HUES64 (cell line): ENCODE measurements around the gene BCR. TPM values are rescaled to one million over a fixed set of nuclear protein-coding genes. Genes with fewer than 3 reads are reported as not detected.
"Not testable (repeated sequence)": the region's sequence is repeated elsewhere in the genome, so short reads cannot be mapped to it uniquely, and the experiment has no call there.

ENCODE experiments used
- H3K27ac ChIP-seq: 2 replicates; pipeline ENCODE4 v1.7.0; 2013; ENCODE audit warnings: low read depth, low read length, inconsistent platforms
- H3K27me3 ChIP-seq: 2 replicates; pipeline ENCODE4 v1.6.1; 2013; ENCODE audit warnings: mild to moderate bottlenecking, low read length; ENCODE audit not compliant: insufficient read depth
- H3K36me3 ChIP-seq: 2 replicates; pipeline ENCODE4 v1.6.1; 2013; ENCODE audit warnings: mild to moderate bottlenecking, low read length; ENCODE audit not compliant: insufficient read depth
- H3K4me1 ChIP-seq: 2 replicates; pipeline ENCODE4 v1.6.1; 2013; ENCODE audit warnings: mild to moderate bottlenecking, low read length, moderate library complexity; ENCODE audit not compliant: insufficient read depth
- H3K4me3 ChIP-seq: 2 replicates; pipeline ENCODE4 v1.5.1; 2013; ENCODE audit warnings: mild to moderate bottlenecking, low read length, moderate library complexity
- H3K9ac ChIP-seq: 2 replicates; pipeline ENCODE4 v1.6.1; 2013; ENCODE audit warnings: mild to moderate bottlenecking, low read depth, low read length
- H3K9me3 ChIP-seq: 2 replicates; pipeline ENCODE4 v1.6.1; 2013; ENCODE audit warnings: low read depth, low read length; ENCODE audit not compliant: insufficient read depth
- WGBS: fragments of 150-250, 120-280 bp; methylation state at CpG from one replicate; pipeline ENCODE4 v1.1.7; 2013; ENCODE audit warnings: missing lambda C conversion rate; 5-methylcytosine and 5-hydroxymethylcytosine counted together
- polyA plus RNA-seq, 2 experiments: library from polyadenylated mRNA; stranded (reverse); fragments of 50-300 nt; gene quantifications; one replicate each; pipeline ENCODE4 v1.2.3, GENCODE V29; 2013

The BCR gene
- polyA plus RNA-seq (2013, experiment 1 of 2), result 44.2 TPM
- polyA plus RNA-seq (2013, experiment 2 of 2), result 49.3 TPM

DNA sequence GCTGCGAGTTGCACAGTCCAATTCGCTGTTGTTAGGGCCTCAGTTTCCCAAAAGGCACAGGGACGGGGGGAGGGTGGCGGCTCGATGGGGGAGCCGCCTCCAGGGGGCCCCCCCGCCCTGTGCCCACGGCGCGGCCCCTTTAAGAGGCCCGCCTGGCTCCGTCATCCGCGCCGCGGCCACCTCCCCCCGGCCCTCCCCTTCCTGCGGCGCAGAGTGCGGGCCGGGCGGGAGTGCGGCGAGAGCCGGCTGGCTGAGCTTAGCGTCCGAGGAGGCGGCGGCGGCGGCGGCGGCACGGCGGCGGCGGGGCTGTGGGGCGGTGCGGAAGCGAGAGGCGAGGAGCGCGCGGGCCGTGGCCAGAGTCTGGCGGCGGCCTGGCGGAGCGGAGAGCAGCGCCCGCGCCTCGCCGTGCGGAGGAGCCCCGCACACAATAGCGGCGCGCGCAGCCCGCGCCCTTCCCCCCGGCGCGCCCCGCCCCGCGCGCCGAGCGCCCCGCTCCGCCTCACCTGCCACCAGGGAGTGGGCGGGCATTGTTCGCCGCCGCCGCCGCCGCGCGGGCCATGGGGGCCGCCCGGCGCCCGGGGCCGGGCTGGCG, at the start of gene BCR:
Gene BCR, plus strand, starts transcription at position 209 of the 592 bp plus-strand sequence. CDS start 452 bp downstream, outside the sequence.
- H3K4me3 ChIP-seq, result peak within 1 kb of the TSS; percentile 83
- H3K27me3 ChIP-seq, result peaks cover 11% of the 10 kb centered on the region
- H3K4me1 ChIP-seq, result peaks cover 32% of the 10 kb centered on the region
- H3K9me3 ChIP-seq, result peaks cover 17% of the 10 kb centered on the region
- H3K27ac ChIP-seq, result peak within 1 kb of the TSS; percentile 61; the same call in 1 of the 2 replicates
- WGBS, result under 1% methylated on average over 88 of the region's 88 CpGs
- peak within 1 kb of the TSS; percentile 83 for H3K9ac ChIP-seq
- H3K36me3 ChIP-seq, result no peaks in the 10 kb centered on the region

- no peaks in the 10 kb centered on the region for H3K27me3 ChIP-seq
- H3K4me1 ChIP-seq, result peaks cover 6% of the 10 kb centered on the region; the same call in 1 of the 2 replicates
- no peak overlapping the region for H3K27ac ChIP-seq
- H3K4me3 ChIP-seq, result no peak overlapping the region
- WGBS, result 85% methylated on average over 3 of the region's 3 CpGs
- no peaks in the 10 kb centered on the region for H3K9me3 ChIP-seq
- H3K9ac ChIP-seq, result no peak overlapping the region
- no peaks in the 10 kb centered on the region for H3K36me3 ChIP-seq
Observed at GRCh38 chr22:23130697-23131096, 49.6 kb upstream of the BCR start.

DNA sequence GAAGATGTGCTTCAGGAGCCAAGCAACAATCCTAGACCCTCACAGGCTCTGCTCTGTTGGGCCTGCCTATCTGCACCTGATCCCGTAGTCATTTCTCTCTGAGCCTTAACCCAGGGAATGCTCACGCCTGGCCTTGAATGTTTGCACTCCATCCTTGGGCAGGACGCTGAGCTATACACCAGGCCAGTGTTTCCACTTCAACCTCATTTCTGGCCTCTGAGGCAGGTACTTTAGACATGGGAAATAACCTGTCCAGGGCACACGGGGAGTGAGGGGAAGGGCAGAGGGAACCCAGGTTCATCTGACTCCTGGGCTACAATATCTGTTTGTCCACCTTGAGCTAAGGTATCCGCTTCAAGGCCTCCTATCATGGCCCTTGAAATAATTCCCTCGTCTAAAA, 48.4 kb upstream of the BCR start:
- Histone ChIP-seq H3K9ac (no peak overlapping the region), H3K4me1 (peaks cover 6% of the 10 kb centered on the region; the same call in 1 of the 2 replicates), H3K27ac (no peak overlapping the region), H3K4me3 (no peak overlapping the region), H3K36me3 (no peaks in the 10 kb centered on the region), H3K9me3 (no peaks in the 10 kb centered on the region), H3K27me3 (no peaks in the 10 kb centered on the region)
- 87% methylated on average over 6 of the region's 6 CpGs for WGBS

DNA sequence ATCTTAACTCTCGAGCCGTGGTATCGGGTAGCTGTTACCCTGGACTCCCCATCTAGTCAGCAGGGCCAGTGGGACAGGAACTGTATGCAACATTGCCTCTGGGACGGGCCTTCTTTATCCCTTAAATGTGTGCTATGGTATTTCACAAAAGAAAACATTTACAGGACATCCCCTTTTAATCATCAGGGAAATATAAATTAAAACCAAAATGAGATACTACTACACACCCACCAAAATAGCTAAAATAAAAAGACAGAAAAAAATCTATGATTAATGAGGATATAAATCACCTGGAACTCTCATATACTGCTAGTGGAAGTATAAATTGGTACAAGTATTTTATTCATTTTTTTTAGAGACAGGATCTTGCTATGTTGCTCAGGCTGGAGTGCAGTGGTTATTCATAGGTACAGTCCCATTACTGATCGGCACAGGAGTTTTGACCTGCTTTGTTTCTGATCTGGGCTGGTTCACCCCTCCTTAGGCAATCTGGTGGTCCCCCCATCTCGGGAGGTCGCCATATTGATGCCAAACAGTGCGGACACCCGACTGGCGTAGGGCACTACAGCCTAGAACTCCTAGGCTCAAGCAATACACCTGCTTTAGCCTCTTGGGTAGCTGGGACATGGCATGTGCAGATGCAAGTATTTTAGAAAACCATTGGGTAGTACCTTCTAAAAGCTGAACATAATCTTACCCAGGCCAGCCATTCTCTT, 47.8 kb upstream of the BCR start:
- Histone ChIP-seq H3K9ac (no peak overlapping the region), H3K4me3 (no peak overlapping the region), H3K9me3 (no peaks in the 10 kb centered on the region), H3K27ac (no peak overlapping the region), H3K27me3 (no peaks in the 10 kb centered on the region), H3K4me1 (peaks cover 6% of the 10 kb centered on the region; the same call in 1 of the 2 replicates), H3K36me3 (no peaks in the 10 kb centered on the region)
- 92% methylated on average over 10 of the region's 10 CpGs for WGBS

DNA sequence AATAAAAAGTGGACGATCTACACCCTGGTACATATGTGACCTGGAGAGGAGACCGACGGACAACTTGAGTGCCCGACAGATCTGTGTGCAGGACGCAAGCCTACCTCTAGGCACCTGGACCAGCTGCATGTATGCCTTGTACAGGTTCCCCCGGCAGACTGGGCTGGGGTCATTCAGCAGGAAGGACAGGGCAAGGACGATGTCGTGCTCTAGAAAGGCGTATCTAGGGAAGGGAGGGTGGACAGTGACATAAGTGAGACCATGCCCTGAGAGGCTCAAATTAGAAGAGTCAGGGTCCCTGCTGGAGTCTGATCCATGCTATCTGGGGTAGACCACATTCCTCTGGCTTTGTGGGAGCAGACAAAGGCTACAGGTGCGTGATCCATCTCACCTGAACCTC, 46.4 kb upstream of the BCR start:
- no peaks in the 10 kb centered on the region for H3K27me3 ChIP-seq

GRCh38 chr22:23136991-23137390, 43.3 kb upstream of the BCR start:
- H3K4me3 ChIP-seq, H3K9ac ChIP-seq, H3K27me3 ChIP-seq, H3K27ac ChIP-seq, H3K36me3 ChIP-seq, H3K9me3 ChIP-seq: not testable (repeated sequence)
- peaks cover 12% of the 10 kb centered on the region; the same call in 1 of the 2 replicates for H3K4me1 ChIP-seq
- 87% methylated on average over 3 of the region's 4 CpGs for WGBS

More for the DNA sequence above, 46.4 kb upstream of the BCR start:
- H3K27ac ChIP-seq, result no peak overlapping the region
- H3K4me3 ChIP-seq, result no peak overlapping the region
- H3K4me1 ChIP-seq, result peaks cover 8% of the 10 kb centered on the region; the same call in 1 of the 2 replicates
- no peaks in the 10 kb centered on the region for H3K36me3 ChIP-seq
- no peaks in the 10 kb centered on the region for H3K9me3 ChIP-seq
- 93% methylated on average over 10 of the region's 10 CpGs for WGBS
- no peak overlapping the region for H3K9ac ChIP-seq

DNA sequence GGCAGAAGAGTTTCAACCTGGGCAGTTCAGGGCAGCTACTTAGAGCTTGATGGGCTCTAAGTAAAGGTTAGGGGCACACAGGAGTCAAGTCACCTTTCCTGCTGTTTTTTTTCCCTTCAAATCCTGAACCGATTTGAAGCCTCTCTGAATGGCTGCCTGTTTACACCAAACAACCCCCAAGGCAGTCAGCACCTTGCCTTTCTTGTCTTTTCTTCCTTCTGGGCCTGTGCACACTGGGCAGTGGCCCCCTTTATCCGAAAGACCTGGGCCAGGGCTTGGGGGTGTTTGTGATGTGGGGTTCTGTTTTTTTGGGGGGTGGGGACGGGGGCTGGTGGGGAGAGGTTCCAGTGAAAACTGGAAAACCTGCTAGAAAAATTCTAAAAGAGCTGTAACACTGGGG, 42.8 kb upstream of the BCR start:
- Histone ChIP-seq H3K4me3 (no peak overlapping the region), H3K4me1 (peaks cover 15% of the 10 kb centered on the region; the same call in 1 of the 2 replicates), H3K9ac (no peak overlapping the region), H3K9me3 (no peaks in the 10 kb centered on the region), H3K36me3 (no peaks in the 10 kb centered on the region), H3K27ac (no peak overlapping the region), H3K27me3 (no peaks in the 10 kb centered on the region)
- WGBS, result 75% methylated on average over 3 of the region's 3 CpGs

GRCh38 chr22:23137905-23138561, 42.3 kb upstream of the BCR start:
- Histone ChIP-seq H3K36me3 (no peaks in the 10 kb centered on the region), H3K27ac (no peak overlapping the region), H3K27me3 (no peaks in the 10 kb centered on the region), H3K9ac (no peak overlapping the region), H3K4me3 (no peak overlapping the region), H3K9me3 (no peaks in the 10 kb centered on the region), H3K4me1 (peaks cover 15% of the 10 kb centered on the region; the same call in 1 of the 2 replicates)
- 81% methylated on average over 5 of the region's 5 CpGs for WGBS

DNA sequence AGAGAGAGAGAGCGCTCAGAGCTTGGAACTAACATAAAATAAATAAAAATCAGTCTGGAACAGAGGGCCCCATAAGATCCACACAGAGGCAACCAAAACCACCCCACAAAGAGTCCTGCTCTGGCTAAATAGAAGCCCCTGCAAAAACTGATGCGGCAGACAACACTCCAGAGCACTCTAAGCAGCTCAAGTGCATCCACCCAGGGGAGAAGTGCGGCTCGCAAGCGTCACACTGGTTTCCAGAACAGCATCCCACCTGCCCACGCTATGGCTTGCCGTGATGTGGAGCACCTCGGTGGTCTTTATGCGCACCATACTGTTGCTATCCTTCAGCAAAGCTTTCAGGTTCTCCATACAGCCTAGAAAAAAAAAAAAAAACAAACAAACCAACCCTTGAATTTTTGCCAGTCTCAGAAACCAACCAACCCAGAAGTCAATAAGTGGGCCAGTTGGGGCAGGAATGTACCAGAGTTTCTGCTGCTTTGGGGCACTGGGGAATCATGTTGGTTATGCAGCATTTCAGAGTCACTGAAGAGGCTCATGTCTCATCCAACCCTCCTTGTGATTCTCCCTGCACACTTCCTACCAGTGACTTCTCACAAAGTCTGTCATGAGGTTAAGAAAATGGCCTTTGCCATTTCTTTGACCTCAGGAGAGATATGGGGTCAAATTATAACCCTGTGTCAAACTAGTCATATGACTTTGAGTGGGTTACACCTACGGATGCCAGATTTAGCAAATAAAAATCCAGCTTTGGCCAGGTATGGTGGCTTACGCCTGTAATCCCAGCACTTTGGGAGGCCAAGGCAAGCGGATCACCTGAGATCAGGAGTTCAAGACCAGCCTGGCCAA, 41.5 kb upstream of the BCR start:
- no peak overlapping the region for H3K4me3 ChIP-seq
- no peaks in the 10 kb centered on the region for H3K27me3 ChIP-seq
- no peaks in the 10 kb centered on the region for H3K36me3 ChIP-seq
- no peak overlapping the region for H3K9ac ChIP-seq
- WGBS, result 93% methylated on average over 11 of the region's 12 CpGs
- H3K27ac ChIP-seq, result no peak overlapping the region
- H3K4me1 ChIP-seq, result peaks cover 15% of the 10 kb centered on the region; the same call in 1 of the 2 replicates
- H3K9me3 ChIP-seq, result no peaks in the 10 kb centered on the region

DNA sequence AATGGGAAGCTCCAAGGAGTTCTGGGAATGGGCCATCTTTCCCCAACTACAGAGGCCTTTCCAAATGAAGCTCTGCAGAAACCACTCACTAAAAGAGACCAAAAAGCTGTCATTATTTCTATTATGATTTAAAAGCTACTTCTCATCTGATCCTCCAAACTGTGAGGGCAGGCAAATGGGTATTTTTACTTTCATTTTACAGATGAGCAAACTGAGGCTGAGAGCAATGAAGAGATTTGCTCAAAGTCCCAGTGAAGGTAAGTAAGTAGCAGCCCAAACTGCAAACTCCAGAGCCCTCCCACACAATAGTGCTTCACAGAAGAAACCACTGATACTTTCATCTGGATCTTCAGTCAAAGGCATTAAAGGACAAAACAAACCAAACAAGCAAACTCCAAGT, 39.9 kb upstream of the BCR start:
- no peak overlapping the region for H3K9ac ChIP-seq
- no peaks in the 10 kb centered on the region for H3K36me3 ChIP-seq
- H3K27ac ChIP-seq, result no peak overlapping the region
- H3K4me3 ChIP-seq, result no peak overlapping the region
- no peaks in the 10 kb centered on the region for H3K9me3 ChIP-seq
- H3K27me3 ChIP-seq, result no peaks in the 10 kb centered on the region
- peaks cover 15% of the 10 kb centered on the region; the same call in 1 of the 2 replicates for H3K4me1 ChIP-seq
